A549 (cell line): ENCODE results near the gene ZNF699. TPM values are rescaled to one million over a fixed set of nuclear protein-coding genes. Genes with fewer than 3 reads are reported as not detected.
A peak's percentile ranks its signal among the peaks of the same experiment; 100 is the strongest.

Experiments
- CEBPB ChIP-seq, 2 experiments: fragments of >200 bp in 1 of 2; sonication (Bioruptor Twin) in 1 of 2; formaldehyde crosslinking in 1 of 2; IDR thresholded peaks; 2 replicates each; pipeline ENCODE4 v1.6.1; 2012 to 2016
- EP300 ChIP-seq, 2 experiments: fragments of >200 bp; sonication (Bioruptor Twin); formaldehyde crosslinking; IDR thresholded peaks; 2 replicates in 1 of 2; 3 replicates in 1 of 2; pipeline ENCODE4 v1.6.1; 2016 to 2017
- FOSL2 ChIP-seq, 2 experiments: fragments of 450-650 bp in 1 of 2; fragments of >200 bp in 1 of 2; sonication (Bioruptor Twin) in 1 of 2; formaldehyde crosslinking; IDR thresholded peaks; 2 replicates each; pipeline versions ENCODE4 v1.5.0 to v1.6.1; 2016 to 2020; ENCODE audit warnings: mild to moderate bottlenecking in 1 of 2, moderate library complexity in 1 of 2
- FOXS1 ChIP-seq: fragments of 250-450 bp; sonication (Bioruptor Pico); IDR thresholded peaks from 2 replicates; pipeline ENCODE4 v1.5.0; 2020; ENCODE audit warnings: mild to moderate bottlenecking, moderate library complexity
- GATA3 ChIP-seq: IDR thresholded peaks from 2 replicates; pipeline ENCODE4 v1.6.1; 2012; ENCODE audit warnings: borderline replicate concordance
- HOXA7 ChIP-seq: fragments of 250-450 bp; sonication (Bioruptor Pico); IDR thresholded peaks from 2 replicates; pipeline ENCODE4 v1.5.0; 2020; ENCODE audit warnings: mild to moderate bottlenecking, moderate library complexity
- HOXB5 ChIP-seq: fragments of 250-450 bp; sonication (Bioruptor Pico); IDR thresholded peaks from 2 replicates; pipeline ENCODE4 v1.5.0; 2020; ENCODE audit warnings: mild to moderate bottlenecking, moderate library complexity
- MYC ChIP-seq: IDR thresholded peaks from 2 replicates; pipeline ENCODE4 v1.6.1; 2012; ENCODE audit warnings: mild to moderate bottlenecking, inconsistent platforms, low read length, improper control_type of control experiment, borderline replicate concordance
- NPAS2 ChIP-seq: fragments of 250-450 bp; sonication (Bioruptor Pico); IDR thresholded peaks from 2 replicates; pipeline ENCODE4 v1.8.0; 2022; ENCODE audit warnings: mild to moderate bottlenecking, moderate library complexity, borderline replicate concordance
- NR3C1 ChIP-seq: fragments of >200 bp; sonication (Bioruptor Twin); formaldehyde crosslinking; IDR thresholded peaks from 3 replicates; pipeline ENCODE4 v1.6.1; 2017
- PHF8 ChIP-seq: fragments of 200-600 bp; sonication (generic); IDR thresholded peaks from 2 replicates; pipeline ENCODE4 v1.6.1; 2016; ENCODE audit warnings: low read depth, mild to moderate bottlenecking, antibody characterized with exemption, moderate library complexity, borderline replicate concordance
- POLR2AphosphoS2 ChIP-seq: conservative IDR thresholded peaks from 2 replicates; pipeline ENCODE4 v1.6.1; 2012; ENCODE audit warnings: low read length, improper control_type of control experiment, inconsistent platforms
- RAD21 ChIP-seq, 2 experiments: fragments of >200 bp in 1 of 2; sonication (Bioruptor Twin) in 1 of 2; formaldehyde crosslinking in 1 of 2; IDR thresholded peaks in 1 of 2; conservative IDR thresholded peaks in 1 of 2; 2 replicates in 1 of 2; 3 replicates in 1 of 2; pipeline ENCODE4 v1.6.1; 2012 to 2018; ENCODE audit warnings: inconsistent platforms in 1 of 2
- RCOR1 ChIP-seq: fragments of 150-350 bp; IDR thresholded peaks from 2 replicates; pipeline ENCODE4 v1.6.1; 2014; ENCODE audit warnings: antibody characterized with exemption, low read length, low read depth
- RNF2 ChIP-seq: fragments of 200-600 bp; sonication (generic); IDR thresholded peaks from 2 replicates; pipeline ENCODE4 v1.6.1; 2016; ENCODE audit warnings: low read depth, mild to moderate bottlenecking, antibody characterized with exemption, moderate library complexity, borderline replicate concordance
- SREBF2 ChIP-seq: fragments of 450-650 bp; IDR thresholded peaks from 2 replicates; pipeline ENCODE4 v1.6.1; 2014; ENCODE audit warnings: mild to moderate bottlenecking, moderate library complexity
- TFCP2L1 ChIP-seq: fragments of 250-450 bp; sonication (Bioruptor Pico); IDR thresholded peaks from 2 replicates; pipeline ENCODE4 v1.5.0; 2021; ENCODE audit warnings: mild to moderate bottlenecking
- polyA plus RNA-seq, 4 experiments: library from polyadenylated mRNA; depleted of rRNA in 3 of 4; stranded (reverse); fragments of >200 nt; fragmentation: RNase III in 1 of 4; extraction: RNeasy Plus Mini Kit Qiagen cat#74134 plus additional on column Dnase treatment in 1 of 4; gene quantifications; 2 replicates in 3 of 4; 3 replicates in 1 of 4; pipeline ENCODE4 v1.2.3, GENCODE V29; 2011 to 2017
- TF ChIP-seq, protein P1 (sequence below): fragments of 250-450 bp; sonication (Bioruptor Pico); IDR thresholded peaks from 2 replicates; pipeline ENCODE4 v1.5.0; 2020; ENCODE audit warnings: low read depth, mild to moderate bottlenecking, moderate library complexity
- TF ChIP-seq, protein P2 (sequence below): fragments of 150-350 bp; IDR thresholded peaks from 2 replicates; pipeline ENCODE4 v1.6.1; 2014; ENCODE audit warnings: low read depth, mild to moderate bottlenecking, low read length
- TF ChIP-seq, protein P3 (sequence below): fragments of >200 bp; sonication (Bioruptor Twin); formaldehyde crosslinking; IDR thresholded peaks from 3 replicates; pipeline ENCODE4 v1.5.1; 2016
- TF ChIP-seq, protein P4 (sequence below): IDR thresholded peaks from 2 replicates; pipeline ENCODE4 v1.6.1; 2012
- TF ChIP-seq, protein P5 (sequence below): fragments of >200 bp; sonication (Bioruptor Twin); formaldehyde crosslinking; IDR thresholded peaks from 2 replicates; pipeline ENCODE4 v1.6.1; 2016
- TF ChIP-seq, protein P6 (sequence below): IDR thresholded peaks from 2 replicates; pipeline ENCODE4 v1.6.1; 2012
- TF ChIP-seq, protein P7 (sequence below): fragments of >200 bp; sonication (Bioruptor Twin); formaldehyde crosslinking; IDR thresholded peaks from 3 replicates; pipeline ENCODE4 v1.6.1; 2016
- TF ChIP-seq, protein P8 (sequence below): fragments of 450-650 bp; IDR thresholded peaks from 2 replicates; pipeline ENCODE4 v1.6.1; 2014; ENCODE audit warnings: antibody characterized with exemption
- TF ChIP-seq, protein P9 (sequence below): fragments of 200-600 bp; sonication (generic); IDR thresholded peaks from 2 replicates; pipeline ENCODE4 v1.6.1; 2016; ENCODE audit warnings: antibody characterized with exemption, mild to moderate bottlenecking, moderate library complexity

The ZNF699 gene
- polyA plus RNA-seq, 2 of the 4 experiments (the other 2 are of a cell fraction): 1.1 to 1.6 TPM

DNA sequence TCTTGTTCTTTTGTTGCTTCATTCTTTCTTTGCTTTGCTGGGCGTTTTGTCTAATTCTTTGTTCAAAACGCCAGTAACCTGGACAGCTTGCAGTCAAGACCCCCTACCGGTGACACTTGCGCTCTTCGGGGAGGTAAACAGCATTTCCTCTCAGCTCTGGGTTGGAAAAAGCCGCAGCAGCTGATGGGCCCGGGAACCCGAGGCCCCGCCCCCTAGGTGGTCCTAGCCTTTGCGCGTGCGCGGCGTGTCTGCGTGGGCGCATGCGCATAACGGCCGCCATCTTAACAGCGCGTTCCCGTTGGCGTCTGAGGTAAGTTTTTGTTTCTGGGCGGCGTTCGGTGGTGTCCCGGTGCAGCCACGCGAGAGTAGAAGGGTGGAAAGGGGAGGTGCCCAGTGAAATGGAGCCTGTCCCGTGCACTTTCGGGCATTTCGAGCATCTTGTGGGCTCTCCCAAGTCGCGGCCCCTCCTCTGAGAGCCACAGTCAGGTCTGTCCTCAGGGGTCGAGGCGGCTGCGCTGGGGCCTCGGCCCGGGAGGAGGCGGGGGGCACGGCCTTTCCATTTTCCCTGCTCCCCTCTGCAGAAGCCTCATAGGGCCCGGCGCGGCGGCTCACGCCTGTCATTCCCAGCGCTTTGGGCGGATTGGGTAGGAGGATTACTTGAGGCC lies 14.4 kb upstream of the ZNF699 start, which contains the start of gene ZNF559 (continued):
- TF ChIP-seq, protein P1, sequence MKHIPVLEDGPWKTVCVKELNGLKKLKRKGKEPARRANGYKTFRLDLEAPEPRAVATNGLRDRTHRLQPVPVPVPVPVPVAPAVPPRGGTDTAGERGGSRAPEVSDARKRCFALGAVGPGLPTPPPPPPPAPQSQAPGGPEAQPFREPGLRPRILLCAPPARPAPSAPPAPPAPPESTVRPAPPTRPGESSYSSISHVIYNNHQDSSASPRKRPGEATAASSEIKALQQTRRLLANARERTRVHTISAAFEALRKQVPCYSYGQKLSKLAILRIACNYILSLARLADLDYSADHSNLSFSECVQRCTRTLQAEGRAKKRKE: no peak
- TF ChIP-seq, protein P2, sequence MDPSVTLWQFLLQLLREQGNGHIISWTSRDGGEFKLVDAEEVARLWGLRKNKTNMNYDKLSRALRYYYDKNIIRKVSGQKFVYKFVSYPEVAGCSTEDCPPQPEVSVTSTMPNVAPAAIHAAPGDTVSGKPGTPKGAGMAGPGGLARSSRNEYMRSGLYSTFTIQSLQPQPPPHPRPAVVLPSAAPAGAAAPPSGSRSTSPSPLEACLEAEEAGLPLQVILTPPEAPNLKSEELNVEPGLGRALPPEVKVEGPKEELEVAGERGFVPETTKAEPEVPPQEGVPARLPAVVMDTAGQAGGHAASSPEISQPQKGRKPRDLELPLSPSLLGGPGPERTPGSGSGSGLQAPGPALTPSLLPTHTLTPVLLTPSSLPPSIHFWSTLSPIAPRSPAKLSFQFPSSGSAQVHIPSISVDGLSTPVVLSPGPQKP: no peak
- TF ChIP-seq FOSL2 (IDR thresholded peaks at IDR 0.05) (no peak), FOSL2 (CRISPR knock-in tag; IDR thresholded peaks at IDR 0.05) (no peak), NR3C1 (no peak), CEBPB (IDR thresholded peaks at IDR 0.05) (no peak), POLR2AphosphoS2 (no peak), HOXB5 (CRISPR knock-in tag) (no peak), TFCP2L1 (no peak), EP300 (IDR thresholded peaks at IDR 0.05) (no peak), FOXS1 (no peak), SREBF2 (no peak), NPAS2 (CRISPR knock-in tag) (no peak), RAD21 (conservative IDR thresholded peaks at IDR 0.05 in 1 of 2, IDR thresholded peaks at IDR 0.05 in 1 of 2) (no peak), HOXA7 (no peak), RNF2 (no peak), RCOR1 (no peak), PHF8 (peak; percentile 56; the same call in 1 of the 2 replicates), GATA3 (no peak), MYC (no peak)
- TF ChIP-seq, protein P3, sequence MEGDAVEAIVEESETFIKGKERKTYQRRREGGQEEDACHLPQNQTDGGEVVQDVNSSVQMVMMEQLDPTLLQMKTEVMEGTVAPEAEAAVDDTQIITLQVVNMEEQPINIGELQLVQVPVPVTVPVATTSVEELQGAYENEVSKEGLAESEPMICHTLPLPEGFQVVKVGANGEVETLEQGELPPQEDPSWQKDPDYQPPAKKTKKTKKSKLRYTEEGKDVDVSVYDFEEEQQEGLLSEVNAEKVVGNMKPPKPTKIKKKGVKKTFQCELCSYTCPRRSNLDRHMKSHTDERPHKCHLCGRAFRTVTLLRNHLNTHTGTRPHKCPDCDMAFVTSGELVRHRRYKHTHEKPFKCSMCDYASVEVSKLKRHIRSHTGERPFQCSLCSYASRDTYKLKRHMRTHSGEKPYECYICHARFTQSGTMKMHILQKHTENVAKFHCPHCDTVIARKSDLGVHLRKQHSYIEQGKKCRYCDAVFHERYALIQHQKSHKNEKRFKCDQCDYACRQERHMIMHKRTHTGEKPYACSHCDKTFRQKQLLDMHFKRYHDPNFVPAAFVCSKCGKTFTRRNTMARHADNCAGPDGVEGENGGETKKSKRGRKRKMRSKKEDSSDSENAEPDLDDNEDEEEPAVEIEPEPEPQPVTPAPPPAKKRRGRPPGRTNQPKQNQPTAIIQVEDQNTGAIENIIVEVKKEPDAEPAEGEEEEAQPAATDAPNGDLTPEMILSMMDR: no peak
- TF ChIP-seq, protein P4, sequence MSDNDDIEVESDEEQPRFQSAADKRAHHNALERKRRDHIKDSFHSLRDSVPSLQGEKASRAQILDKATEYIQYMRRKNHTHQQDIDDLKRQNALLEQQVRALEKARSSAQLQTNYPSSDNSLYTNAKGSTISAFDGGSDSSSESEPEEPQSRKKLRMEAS: peak; percentile 53
- TF ChIP-seq, protein P5, sequence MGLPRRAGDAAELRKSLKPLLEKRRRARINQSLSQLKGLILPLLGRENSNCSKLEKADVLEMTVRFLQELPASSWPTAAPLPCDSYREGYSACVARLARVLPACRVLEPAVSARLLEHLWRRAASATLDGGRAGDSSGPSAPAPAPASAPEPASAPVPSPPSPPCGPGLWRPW: no peak
- TF ChIP-seq, protein P6, sequence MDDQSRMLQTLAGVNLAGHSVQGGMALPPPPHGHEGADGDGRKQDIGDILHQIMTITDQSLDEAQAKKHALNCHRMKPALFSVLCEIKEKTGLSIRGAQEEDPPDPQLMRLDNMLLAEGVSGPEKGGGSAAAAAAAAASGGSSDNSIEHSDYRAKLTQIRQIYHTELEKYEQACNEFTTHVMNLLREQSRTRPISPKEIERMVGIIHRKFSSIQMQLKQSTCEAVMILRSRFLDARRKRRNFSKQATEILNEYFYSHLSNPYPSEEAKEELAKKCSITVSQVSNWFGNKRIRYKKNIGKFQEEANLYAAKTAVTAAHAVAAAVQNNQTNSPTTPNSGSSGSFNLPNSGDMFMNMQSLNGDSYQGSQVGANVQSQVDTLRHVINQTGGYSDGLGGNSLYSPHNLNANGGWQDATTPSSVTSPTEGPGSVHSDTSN: no peak
- TF ChIP-seq, protein P7, sequence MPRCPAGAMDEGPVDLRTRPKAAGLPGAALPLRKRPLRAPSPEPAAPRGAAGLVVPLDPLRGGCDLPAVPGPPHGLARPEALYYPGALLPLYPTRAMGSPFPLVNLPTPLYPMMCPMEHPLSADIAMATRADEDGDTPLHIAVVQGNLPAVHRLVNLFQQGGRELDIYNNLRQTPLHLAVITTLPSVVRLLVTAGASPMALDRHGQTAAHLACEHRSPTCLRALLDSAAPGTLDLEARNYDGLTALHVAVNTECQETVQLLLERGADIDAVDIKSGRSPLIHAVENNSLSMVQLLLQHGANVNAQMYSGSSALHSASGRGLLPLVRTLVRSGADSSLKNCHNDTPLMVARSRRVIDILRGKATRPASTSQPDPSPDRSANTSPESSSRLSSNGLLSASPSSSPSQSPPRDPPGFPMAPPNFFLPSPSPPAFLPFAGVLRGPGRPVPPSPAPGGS: no peak
- TF ChIP-seq, protein P8, sequence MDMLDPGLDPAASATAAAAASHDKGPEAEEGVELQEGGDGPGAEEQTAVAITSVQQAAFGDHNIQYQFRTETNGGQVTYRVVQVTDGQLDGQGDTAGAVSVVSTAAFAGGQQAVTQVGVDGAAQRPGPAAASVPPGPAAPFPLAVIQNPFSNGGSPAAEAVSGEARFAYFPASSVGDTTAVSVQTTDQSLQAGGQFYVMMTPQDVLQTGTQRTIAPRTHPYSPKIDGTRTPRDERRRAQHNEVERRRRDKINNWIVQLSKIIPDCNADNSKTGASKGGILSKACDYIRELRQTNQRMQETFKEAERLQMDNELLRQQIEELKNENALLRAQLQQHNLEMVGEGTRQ: no peak
- TF ChIP-seq, protein P9, sequence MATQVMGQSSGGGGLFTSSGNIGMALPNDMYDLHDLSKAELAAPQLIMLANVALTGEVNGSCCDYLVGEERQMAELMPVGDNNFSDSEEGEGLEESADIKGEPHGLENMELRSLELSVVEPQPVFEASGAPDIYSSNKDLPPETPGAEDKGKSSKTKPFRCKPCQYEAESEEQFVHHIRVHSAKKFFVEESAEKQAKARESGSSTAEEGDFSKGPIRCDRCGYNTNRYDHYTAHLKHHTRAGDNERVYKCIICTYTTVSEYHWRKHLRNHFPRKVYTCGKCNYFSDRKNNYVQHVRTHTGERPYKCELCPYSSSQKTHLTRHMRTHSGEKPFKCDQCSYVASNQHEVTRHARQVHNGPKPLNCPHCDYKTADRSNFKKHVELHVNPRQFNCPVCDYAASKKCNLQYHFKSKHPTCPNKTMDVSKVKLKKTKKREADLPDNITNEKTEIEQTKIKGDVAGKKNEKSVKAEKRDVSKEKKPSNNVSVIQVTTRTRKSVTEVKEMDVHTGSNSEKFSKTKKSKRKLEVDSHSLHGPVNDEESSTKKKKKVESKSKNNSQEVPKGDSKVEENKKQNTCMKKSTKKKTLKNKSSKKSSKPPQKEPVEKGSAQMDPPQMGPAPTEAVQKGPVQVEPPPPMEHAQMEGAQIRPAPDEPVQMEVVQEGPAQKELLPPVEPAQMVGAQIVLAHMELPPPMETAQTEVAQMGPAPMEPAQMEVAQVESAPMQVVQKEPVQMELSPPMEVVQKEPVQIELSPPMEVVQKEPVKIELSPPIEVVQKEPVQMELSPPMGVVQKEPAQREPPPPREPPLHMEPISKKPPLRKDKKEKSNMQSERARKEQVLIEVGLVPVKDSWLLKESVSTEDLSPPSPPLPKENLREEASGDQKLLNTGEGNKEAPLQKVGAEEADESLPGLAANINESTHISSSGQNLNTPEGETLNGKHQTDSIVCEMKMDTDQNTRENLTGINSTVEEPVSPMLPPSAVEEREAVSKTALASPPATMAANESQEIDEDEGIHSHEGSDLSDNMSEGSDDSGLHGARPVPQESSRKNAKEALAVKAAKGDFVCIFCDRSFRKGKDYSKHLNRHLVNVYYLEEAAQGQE: peak; percentile 81
- TF ChIP-seq, all 56 proteins: peak for 8
